CD4-positive, alpha-beta T cell treated with Interleukin-17A for 1 hour (primary cell): ENCODE data around the gene LDLRAD4.
"Not testable (repeated sequence)": the region's sequence is repeated elsewhere in the genome, so short reads cannot be mapped to it uniquely, and the experiment has no call there.

ENCODE experiments used
- DNase-seq: peaks from one replicate; pipeline ENCODE4 v3.0.0-alpha.2; 2020

Gene LDLRAD4

DNA sequence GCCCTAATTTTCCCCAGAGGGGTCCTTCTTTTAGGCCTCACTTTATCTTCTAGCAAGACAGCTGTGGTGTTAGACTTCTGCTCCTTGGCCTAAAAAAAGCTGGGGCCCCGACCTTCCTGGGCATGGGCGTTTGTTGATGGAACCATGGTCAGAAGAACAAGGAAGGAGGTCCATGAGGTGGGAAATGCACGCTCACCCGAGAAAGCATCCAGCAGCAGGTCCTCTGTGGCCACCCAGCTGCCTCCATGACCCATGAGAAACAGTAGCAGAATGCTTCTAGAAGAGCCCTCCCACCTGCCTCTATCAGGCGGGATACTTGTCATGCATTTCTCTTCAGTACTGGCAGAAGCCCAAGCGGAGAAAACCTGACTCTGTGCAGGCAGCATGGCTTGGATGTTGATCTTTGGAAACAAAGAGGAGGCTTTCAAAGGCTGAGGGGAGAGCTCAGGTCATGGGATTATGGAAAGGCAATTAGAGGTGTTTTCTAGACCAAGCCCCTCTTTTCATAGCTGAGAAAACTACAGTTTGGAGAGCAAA lies 258.7 kb downstream of the LDLRAD4 start:
- DNase-seq = no peak

DNA sequence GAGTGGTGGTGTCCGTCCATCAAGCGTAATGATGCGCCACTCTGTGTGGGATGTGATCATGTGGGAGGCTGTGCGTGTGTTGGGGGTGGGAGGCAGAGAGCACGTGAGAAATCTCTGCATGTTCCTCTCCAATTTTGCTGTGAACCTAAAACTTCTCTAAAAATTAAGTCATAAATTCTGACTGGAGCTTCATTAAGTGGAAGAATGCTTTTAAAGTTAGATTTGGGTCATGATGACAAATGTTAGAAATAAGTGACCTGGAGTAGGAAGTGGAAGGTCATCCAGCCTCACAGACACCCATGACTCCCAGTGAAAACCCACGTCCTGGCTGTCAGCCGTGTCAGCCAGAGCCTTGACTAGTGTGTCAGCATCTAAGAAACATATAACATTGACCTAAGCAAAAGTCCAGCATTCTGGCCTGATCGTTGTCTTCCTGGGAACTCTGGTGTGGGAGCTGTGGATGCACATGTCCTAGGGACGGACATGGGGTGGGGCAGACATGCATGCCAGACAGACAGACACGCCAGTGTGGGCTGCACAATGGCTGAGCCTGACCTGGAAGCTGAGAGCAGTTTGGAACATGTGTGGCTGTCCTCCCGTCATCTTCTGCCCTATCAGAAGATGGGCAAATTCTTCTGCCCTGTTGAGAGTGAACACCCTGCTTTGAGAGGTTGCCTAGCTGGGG lies 262.2 kb downstream of the LDLRAD4 start:
- no peak for DNase-seq

DNA sequence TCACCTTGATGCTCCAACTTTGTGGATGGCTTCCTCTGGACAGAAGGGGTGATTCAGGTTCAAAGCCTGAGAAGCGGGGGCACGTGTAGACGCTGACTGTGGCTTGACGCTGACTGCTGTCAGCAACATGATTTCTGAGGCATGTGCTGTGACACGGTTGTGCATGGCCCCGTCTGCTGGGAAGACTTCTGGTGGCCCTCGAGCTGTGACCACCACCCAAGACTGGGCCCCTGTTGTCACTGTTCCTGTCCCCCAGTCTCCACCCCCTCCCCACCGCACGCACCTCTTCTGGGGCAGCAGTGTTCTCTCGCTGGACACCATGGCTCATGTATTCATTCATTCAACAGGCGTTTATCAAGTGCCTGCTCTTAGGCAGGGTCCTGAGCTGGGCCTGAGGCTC lies 262.8 kb downstream of the LDLRAD4 start:
- DNase-seq = no peak

DNA sequence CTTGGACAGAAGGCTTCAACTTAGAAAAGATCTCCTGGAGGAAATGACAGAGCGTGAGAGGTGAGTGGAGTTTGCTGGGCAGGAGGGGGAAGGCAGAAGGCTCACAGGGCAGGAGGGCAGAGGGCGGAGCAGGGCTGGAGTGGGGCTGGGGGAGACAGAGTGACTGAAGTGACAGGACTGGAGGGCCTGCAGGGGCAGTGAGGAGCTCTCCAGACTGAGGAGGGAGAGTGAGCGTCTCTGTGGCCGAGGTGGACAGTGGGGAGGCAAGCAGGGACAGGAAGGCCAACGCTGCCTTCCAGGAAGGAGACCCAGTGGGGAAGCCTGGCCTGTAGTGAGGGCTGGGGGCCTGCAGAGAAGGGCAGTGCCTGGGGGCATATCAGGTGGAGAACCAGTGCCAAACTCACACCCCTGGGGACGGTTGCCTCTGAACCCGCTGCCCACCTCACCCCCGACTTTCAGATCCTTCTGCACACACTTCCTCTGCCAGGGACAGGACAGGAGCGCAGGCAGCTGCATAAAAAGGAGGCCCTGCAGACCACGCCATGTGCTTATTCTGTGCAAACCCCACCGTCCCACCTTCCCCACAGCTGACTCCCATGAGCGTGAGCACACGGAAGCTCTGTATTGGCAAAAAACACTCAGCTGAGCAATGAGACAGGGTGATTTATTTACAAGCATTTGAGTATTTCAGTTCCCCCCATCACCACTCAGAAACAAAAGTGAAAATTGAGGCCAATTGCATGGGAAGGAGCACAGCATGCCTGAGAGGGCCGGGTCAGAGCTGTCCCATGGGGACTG lies 263.5 kb downstream of the LDLRAD4 start:
- DNase-seq = no peak

- no peak for DNase-seq
Observed at GRCh38 chr18:13482618-13482945, 264.0 kb downstream of the LDLRAD4 start.

GRCh38 chr18:13483316-13484270 lies 265.0 kb downstream of the LDLRAD4 start:
- DNase-seq = no peak

DNA sequence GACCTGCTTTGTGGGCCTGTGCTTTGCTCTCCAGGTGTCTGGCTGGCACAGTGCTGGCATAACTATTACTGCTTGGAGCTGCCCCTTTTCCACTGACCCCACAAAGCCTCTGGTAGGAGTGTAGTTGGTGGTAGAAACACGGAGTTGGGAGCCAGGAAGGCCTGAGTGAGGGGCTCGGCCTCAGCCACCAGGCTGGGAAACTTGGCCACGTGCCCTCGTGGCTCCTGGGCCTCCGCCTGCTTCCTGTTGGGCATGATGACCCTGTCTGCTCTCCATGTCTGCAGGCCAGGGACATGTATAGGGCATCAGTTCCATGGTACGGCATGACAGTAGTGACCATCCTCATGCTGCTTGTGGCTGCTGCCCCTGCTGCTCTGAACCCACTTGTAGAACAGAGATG lies 266.6 kb downstream of the LDLRAD4 start:
- no peak for DNase-seq

- no peak for DNase-seq
Observed at GRCh38 chr18:13485604-13486003, 267.0 kb downstream of the LDLRAD4 start.

- DNase-seq = no peak
Observed at GRCh38 chr18:13486284-13486683, 267.7 kb downstream of the LDLRAD4 start.

GRCh38 chr18:13486686-13487085 lies 268.1 kb downstream of the LDLRAD4 start:
- no peak for DNase-seq

GRCh38 chr18:13487237-13487636 lies 268.7 kb downstream of the LDLRAD4 start:
- DNase-seq = no peak

GRCh38 chr18:13488281-13488929 lies 269.8 kb downstream of the LDLRAD4 start:
- no peak for DNase-seq

DNA sequence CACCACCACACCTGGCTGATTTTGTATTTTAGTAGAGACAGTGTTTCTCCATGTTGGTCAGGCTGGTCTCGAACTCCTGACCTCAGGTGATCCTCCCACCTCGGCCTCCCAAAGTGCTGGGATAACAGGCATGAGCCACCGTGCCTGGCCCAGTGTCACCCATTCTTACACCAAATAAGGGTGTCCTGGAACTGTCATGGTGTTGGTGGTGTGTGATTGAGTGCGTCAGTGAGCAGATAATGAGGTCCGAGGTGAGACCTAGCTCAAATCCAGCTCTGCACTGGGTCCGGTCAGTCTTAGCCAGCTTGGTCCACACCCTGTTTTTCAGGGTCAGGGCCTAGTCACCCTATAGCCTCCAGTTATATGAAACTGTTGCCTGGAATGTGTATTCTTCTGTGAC lies 270.7 kb downstream of the LDLRAD4 start:
- DNase-seq = not testable (repeated sequence)

- DNase-seq = no peak
Observed at GRCh38 chr18:13491138-13491537, 272.6 kb downstream of the LDLRAD4 start.

DNA sequence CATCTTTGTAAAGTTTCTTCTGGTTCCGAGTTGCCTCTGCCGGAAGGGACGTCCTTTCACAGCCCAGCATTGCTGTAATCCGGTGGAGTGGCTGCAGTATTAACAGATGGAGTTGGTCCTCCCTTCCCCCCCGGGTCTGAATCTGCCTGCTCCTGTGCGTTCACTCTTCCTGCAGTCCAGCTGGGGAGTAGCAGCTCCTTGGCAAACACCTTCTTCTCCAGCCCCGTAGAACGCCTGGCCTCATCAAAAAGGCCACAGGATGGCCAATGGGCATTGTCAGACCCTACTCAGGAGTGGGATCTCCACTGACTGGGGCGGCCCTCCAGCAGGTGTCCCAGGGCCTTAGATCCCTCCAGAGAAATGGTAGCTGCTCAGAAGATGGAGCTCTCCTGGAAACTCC lies 273.8 kb downstream of the LDLRAD4 start:
- DNase-seq = no peak

- DNase-seq = no peak
Observed at GRCh38 chr18:13493079-13493478, 274.5 kb downstream of the LDLRAD4 start.

- DNase-seq = no peak
Observed at GRCh38 chr18:13493725-13494124, 275.2 kb downstream of the LDLRAD4 start.

GRCh38 chr18:13494871-13495445 lies 276.4 kb downstream of the LDLRAD4 start:
- no peak for DNase-seq

DNA sequence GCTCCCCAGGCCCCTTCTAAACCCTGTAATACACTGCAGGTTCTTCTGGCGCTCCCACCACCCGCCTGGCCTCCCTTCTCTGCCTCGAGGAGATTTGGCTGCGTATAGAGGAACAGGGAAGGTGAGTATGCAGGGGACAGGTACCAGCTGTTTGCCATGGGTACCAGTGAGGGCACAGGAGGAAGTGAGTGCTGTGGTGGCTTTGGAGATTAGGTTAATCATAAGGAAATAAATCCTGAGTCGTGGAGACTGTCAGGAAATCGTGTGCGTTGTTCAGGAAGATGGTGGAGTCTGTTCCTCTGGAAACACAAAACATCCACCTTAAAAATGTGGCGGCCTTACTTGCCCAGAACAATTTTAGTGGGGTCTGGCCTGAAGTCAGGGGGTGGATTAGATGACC lies 277.4 kb downstream of the LDLRAD4 start:
- no peak for DNase-seq

- no peak for DNase-seq
Observed at GRCh38 chr18:13496691-13497281, 278.2 kb downstream of the LDLRAD4 start.

GRCh38 chr18:13499803-13500202 lies 281.2 kb downstream of the LDLRAD4 start:
- no peak for DNase-seq
